PC-9 (cell line): ENCODE data around the gene TRAPPC10. TPM values are rescaled to one million over a fixed set of nuclear protein-coding genes. Genes with fewer than 3 reads are reported as not detected.
"Not testable (repeated sequence)": the region's sequence is repeated elsewhere in the genome, so short reads cannot be mapped to it uniquely, and the experiment has no call there.

ENCODE experiments used
- BruUV-seq: library from RNA; stranded (reverse); fragments of 400-500 nt; replicated peaks from 2 replicates; lab custom pipeline; 2021; lab: Mats Ljungman, UMichigan
- CTCF ChIA-PET: fragments of 300-600 bp; sonication (Branson Sonifier 250); formaldehyde crosslinking; loops from one replicate; lab custom pipeline; 2022; ENCODE audit warnings: antibody characterized with exemption; lab: Charles Lee
- POLR2A ChIA-PET: fragments of 300-600 bp; sonication (Branson Sonifier 250); formaldehyde crosslinking; loops from one replicate; lab custom pipeline; 2022; ENCODE audit warnings: antibody characterized with exemption; ENCODE audit not compliant: unreplicated experiment; lab: Charles Lee
- DNase-seq, 2 experiments: peaks; one replicate each; pipeline versions ENCODE4 v3.0.0 to v3.0.0-alpha.2; 2015 to 2022; ENCODE audit warnings: mixed read lengths in 1 of 2
- H2AFZ ChIP-seq: fragments of 200-600 bp; sonication (generic); 2 replicates; pipeline ENCODE4 v1.8.1; 2017; ENCODE audit warnings: antibody characterized with exemption
- H3F3A ChIP-seq: fragments of 200-600 bp; sonication (generic); 2 replicates; pipeline ENCODE4 v1.8.1; 2017; ENCODE audit warnings: antibody characterized with exemption, mild to moderate bottlenecking, low read depth; ENCODE audit not compliant: insufficient read depth
- H3K27ac ChIP-seq: fragments of 200-600 bp; sonication (generic); 2 replicates; pipeline ENCODE4 v1.6.1; 2016; ENCODE audit warnings: mixed run types
- H3K27me3 ChIP-seq: fragments of 200-600 bp; sonication (generic); 2 replicates; pipeline ENCODE4 v1.6.1; 2016; ENCODE audit warnings: low read depth, mixed run types; ENCODE audit not compliant: insufficient read depth
- H3K36me3 ChIP-seq: fragments of 200-600 bp; sonication (generic); 2 replicates; pipeline ENCODE4 v1.6.1; 2016; ENCODE audit warnings: low read depth, mixed run types
- H3K4me1 ChIP-seq: fragments of 200-600 bp; sonication (generic); replicated peaks from 2 replicates; pipeline ENCODE4 v1.6.1; 2016; ENCODE audit warnings: mixed run types; ENCODE audit not compliant: insufficient read depth
- H3K4me2 ChIP-seq: fragments of 200-600 bp; sonication (generic); 2 replicates; pipeline ENCODE4 v1.6.1; 2017; ENCODE audit warnings: mixed run types
- H3K4me3 ChIP-seq: fragments of 200-600 bp; sonication (generic); 2 replicates; pipeline ENCODE4 v1.6.1; 2016; ENCODE audit warnings: mixed run types
- H3K79me2 ChIP-seq: fragments of 200-600 bp; sonication (generic); 2 replicates; pipeline ENCODE4 v1.6.1; 2017; ENCODE audit warnings: low read depth, mixed run types
- H3K9me2 ChIP-seq: fragments of 200-600 bp; sonication (generic); 2 replicates; pipeline ENCODE4 v1.8.1; 2017; ENCODE audit warnings: mild to moderate bottlenecking; ENCODE audit not compliant: insufficient read depth
- H3K9me3 ChIP-seq: fragments of 200-600 bp; sonication (generic); 2 replicates; pipeline ENCODE4 v1.8.1; 2016; ENCODE audit warnings: low read depth; ENCODE audit not compliant: insufficient read depth
- H4K20me1 ChIP-seq: fragments of 200-600 bp; sonication (generic); 2 replicates; pipeline ENCODE4 v1.8.1; 2017; ENCODE audit not compliant: insufficient read depth
- EZH2 ChIP-seq: fragments of 200-600 bp; sonication (generic); IDR thresholded peaks from 2 replicates; pipeline ENCODE4 v1.8.0; 2017; ENCODE audit warnings: antibody characterized with exemption, low read depth
- intact Hi-C: fragments of 100-400 bp; cut with micrococcal nuclease; formaldehyde crosslinking; loops from one replicate; pipeline ENCODE4 v1.10.0; 2022; ENCODE audit not compliant: unreplicated experiment
- total RNA-seq: library from RNA; stranded (reverse); gene quantifications from 2 replicates; pipeline ENCODE4 v1.2.3, GENCODE V29; 2021
- TF ChIP-seq, protein P1 (sequence below): fragments of 200-600 bp; sonication (generic); conservative IDR thresholded peaks from 2 replicates; pipeline ENCODE4 v1.6.1; 2017; ENCODE audit warnings: mixed run types, antibody characterized with exemption, mild to moderate bottlenecking, moderate library complexity

TRAPPC10 gene
- total RNA-seq, 1 experiment from 2014 or later: 27.2 TPM

DNA sequence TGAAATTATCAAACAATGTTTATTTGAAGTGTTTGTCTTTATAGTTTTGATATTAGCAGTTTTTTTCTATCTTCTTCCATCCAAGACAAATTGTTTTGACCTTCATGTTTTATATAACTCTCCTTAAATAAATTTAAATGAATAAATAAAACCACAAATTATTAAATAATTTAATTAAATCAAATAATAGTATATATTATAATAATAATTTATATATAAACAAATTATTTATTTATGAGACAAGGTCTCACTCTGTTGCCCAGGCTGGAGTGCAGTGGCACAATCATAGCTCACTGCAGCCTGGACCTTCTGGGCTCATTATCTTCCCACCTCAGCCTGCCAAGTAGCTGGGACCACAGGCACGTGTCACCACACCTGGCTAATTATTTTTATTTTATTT lies 82.7 kb downstream of the TRAPPC10 start:
- Histone ChIP-seq H3K27ac (no peak overlapping the region), H4K20me1 (no peaks in the 10 kb centered on the region), H3K4me1 (no peaks in the 10 kb centered on the region), H3K79me2 (no peaks in the 10 kb centered on the region), H3K9me3 (no peaks in the 10 kb centered on the region), H3K36me3 (peaks cover 4% of the 10 kb centered on the region; the same call in 1 of the 2 replicates), H3K9me2 (no peaks in the 10 kb centered on the region), H3K27me3 (no peaks in the 10 kb centered on the region), H3K4me3 (no peak overlapping the region), H3F3A (no peaks in the 10 kb centered on the region), H2AFZ (no peak overlapping the region), H3K4me2 (no peak overlapping the region)
- POLR2A ChIA-PET: no interaction called here
- CTCF ChIA-PET: no interaction called here
- DNase-seq: no peak
- TF ChIP-seq EZH2: no peak
- TF ChIP-seq, protein P1, sequence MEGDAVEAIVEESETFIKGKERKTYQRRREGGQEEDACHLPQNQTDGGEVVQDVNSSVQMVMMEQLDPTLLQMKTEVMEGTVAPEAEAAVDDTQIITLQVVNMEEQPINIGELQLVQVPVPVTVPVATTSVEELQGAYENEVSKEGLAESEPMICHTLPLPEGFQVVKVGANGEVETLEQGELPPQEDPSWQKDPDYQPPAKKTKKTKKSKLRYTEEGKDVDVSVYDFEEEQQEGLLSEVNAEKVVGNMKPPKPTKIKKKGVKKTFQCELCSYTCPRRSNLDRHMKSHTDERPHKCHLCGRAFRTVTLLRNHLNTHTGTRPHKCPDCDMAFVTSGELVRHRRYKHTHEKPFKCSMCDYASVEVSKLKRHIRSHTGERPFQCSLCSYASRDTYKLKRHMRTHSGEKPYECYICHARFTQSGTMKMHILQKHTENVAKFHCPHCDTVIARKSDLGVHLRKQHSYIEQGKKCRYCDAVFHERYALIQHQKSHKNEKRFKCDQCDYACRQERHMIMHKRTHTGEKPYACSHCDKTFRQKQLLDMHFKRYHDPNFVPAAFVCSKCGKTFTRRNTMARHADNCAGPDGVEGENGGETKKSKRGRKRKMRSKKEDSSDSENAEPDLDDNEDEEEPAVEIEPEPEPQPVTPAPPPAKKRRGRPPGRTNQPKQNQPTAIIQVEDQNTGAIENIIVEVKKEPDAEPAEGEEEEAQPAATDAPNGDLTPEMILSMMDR: no peak
- intact Hi-C loops: no loop called here
- no TSS peak for BruUV-seq

- H3K27me3 ChIP-seq, DNase-seq, H3K4me1 ChIP-seq, intact Hi-C loops, H3K36me3 ChIP-seq, H3F3A ChIP-seq, POLR2A ChIA-PET, H3K4me3 ChIP-seq, H3K4me2 ChIP-seq, H3K9me2 ChIP-seq, BruUV-seq, H2AFZ ChIP-seq, H4K20me1 ChIP-seq, H3K27ac ChIP-seq, CTCF ChIA-PET, H3K9me3 ChIP-seq, H3K79me2 ChIP-seq: not testable (repeated sequence)
These were observed 86.4 kb downstream of the TRAPPC10 start for GRCh38 chr21:44098507-44098906.

DNA sequence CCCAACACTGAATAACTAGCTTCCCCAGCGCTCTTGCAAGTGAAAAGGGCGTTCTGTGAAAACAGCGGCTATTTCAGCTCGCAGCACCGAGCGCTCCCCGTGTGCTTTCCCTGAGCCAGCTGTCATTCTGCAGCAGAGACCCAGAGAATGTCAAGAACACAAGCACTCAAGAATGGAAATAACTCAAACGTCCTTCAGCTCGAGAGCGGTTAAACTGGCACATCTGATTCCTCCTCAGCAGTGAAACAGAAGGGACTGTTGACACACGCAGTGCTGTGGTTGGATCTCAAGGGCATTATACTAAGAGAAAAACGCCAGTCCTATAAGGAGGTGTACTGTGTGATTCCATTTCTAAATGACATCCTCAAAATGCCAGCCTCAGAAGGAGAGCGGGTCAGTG lies 86.9 kb downstream of the TRAPPC10 start:
- H3K27me3 ChIP-seq, H3K36me3 ChIP-seq, H3K4me2 ChIP-seq, POLR2A ChIA-PET, H4K20me1 ChIP-seq, H2AFZ ChIP-seq, H3K79me2 ChIP-seq, BruUV-seq, H3K9me3 ChIP-seq, DNase-seq, intact Hi-C loops, H3K9me2 ChIP-seq, CTCF ChIA-PET, H3K4me1 ChIP-seq, H3K4me3 ChIP-seq, H3F3A ChIP-seq, H3K27ac ChIP-seq: not testable (repeated sequence)

GRCh38 chr21:44107026-44107501 lies 95.0 kb downstream of the TRAPPC10 start, which contains the start of gene PWP2:
Gene PWP2 (plus strand): TSS chr21:44107399. CDS start chr21:44107417, 18 bp downstream.
- POLR2A ChIA-PET, H2AFZ ChIP-seq, H3K27ac ChIP-seq, intact Hi-C loops, H3K27me3 ChIP-seq, CTCF ChIA-PET, BruUV-seq, H3K9me2 ChIP-seq, H3K4me1 ChIP-seq, H4K20me1 ChIP-seq, H3K9me3 ChIP-seq, H3K79me2 ChIP-seq, H3F3A ChIP-seq, H3K4me2 ChIP-seq, H3K36me3 ChIP-seq: not testable (repeated sequence)
- H3K4me3 ChIP-seq: peak within 1 kb of the TSS; percentile 41; the same call in 1 of the 2 replicates
- peak in 1 of 2 experiments; percentile 55 for DNase-seq

DNA sequence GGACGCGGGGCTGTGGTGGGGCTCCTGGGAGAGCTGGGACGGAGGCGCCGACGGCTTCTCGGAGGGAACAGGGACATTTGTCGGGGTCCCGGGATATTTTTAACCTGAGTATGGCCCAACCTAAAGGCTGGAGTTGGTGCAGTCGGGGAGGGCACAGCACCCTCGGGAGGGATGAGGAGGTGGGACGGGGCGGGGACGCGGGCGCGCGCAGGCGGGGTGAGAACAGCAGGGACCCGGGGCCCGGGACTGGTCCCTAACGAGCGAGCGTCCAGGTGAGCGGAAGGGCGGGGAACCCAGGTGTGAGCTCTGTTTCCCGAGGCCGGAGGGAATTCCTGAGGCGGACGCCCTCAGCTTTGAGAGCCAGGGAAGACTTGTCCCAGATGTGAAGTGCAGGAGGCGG lies 95.5 kb downstream of the TRAPPC10 start:
- DNase-seq, H3K4me1 ChIP-seq, BruUV-seq, H3K9me2 ChIP-seq, intact Hi-C loops, H3K79me2 ChIP-seq, H3K36me3 ChIP-seq, CTCF ChIA-PET, H3F3A ChIP-seq, H2AFZ ChIP-seq, POLR2A ChIA-PET, H3K4me2 ChIP-seq, H3K27ac ChIP-seq, H3K27me3 ChIP-seq, H3K9me3 ChIP-seq, H4K20me1 ChIP-seq: not testable (repeated sequence)
- H3K4me3 ChIP-seq: peak overlapping the region; percentile 41; the same call in 1 of the 2 replicates

DNA sequence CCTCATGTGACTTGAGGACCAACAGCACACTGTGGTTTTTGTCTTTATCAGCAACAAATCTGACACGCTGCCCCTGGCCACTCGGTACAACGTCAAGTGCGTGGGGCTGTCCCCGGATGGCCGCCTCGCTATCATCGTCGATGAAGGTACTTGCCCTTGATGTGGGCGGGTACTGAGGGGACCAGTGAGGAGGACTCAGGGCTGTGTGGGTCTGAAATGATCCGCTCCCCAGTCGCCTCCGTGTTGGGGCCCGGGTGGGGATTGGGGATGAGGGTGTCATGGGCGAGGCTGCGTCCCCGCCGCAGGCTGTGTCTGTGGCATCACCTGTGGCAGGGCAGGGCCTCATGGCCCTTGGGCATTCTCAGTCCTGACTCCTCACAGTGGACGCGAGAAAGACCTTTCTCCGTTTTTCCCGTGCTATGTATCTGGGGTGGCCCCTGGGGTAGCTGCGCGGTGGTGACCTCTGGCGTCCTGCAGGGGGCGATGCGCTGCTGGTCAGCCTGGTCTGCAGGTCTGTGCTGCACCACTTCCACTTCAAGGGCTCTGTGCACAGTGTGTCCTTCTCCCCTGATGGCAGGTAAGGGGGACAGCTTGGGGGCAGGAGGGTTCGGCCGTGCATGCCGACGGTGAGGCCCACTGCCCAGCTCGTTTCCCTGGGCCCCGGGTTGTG lies 101.7 kb downstream of the TRAPPC10 start:
- BruUV-seq, intact Hi-C loops, POLR2A ChIA-PET: not testable (repeated sequence)

More for the DNA sequence above, 101.7 kb downstream of the TRAPPC10 start:
- H3K9me3 ChIP-seq, DNase-seq, CTCF ChIA-PET, H3F3A ChIP-seq, H3K4me3 ChIP-seq, H3K9me2 ChIP-seq, H4K20me1 ChIP-seq, H3K27me3 ChIP-seq, H2AFZ ChIP-seq, H3K79me2 ChIP-seq, H3K4me2 ChIP-seq, H3K27ac ChIP-seq, H3K36me3 ChIP-seq, H3K4me1 ChIP-seq: not testable (repeated sequence)
